Measurements from ENCODE around the gene CENPP. TPM values are rescaled to one million over a fixed set of nuclear protein-coding genes. Genes with fewer than 3 reads are reported as not detected.

Gene CENPP
- total RNA-seq, 4 donors from 2014 or later: 2.9 to 8.3 (median 4.9) TPM

GRCh38 chr9:92474587-92474986, 148.8 kb downstream of the CENPP start:
- WGBS, 2 donors (ENCODE audit: low coverage in 1 of 2): 86 to 91% methylated on average over 3 of the region's 3 CpGs
- TF ChIP-seq POLR2A (IDR thresholded peaks at IDR 0.05) (no peak), POLR2AphosphoS5 (IDR thresholded peaks at IDR 0.05) (no peak), CTCF (IDR thresholded peaks at IDR 0.05) (no peak), EP300 (IDR thresholded peaks at IDR 0.05) (no peak)
- no peaks in the 10 kb centered on the region for H3K36me3 ChIP-seq
- H3K9me3 ChIP-seq: no peaks in the 10 kb centered on the region
- peaks cover 0 to 12% (median 0%) of the 10 kb centered on the region in 3 donors for H3K4me1 ChIP-seq
- no peak for ATAC-seq
- no peak overlapping the region for H3K27ac ChIP-seq
- no peak overlapping the region for H3K4me3 ChIP-seq
- H3K27me3 ChIP-seq: no peaks in the 10 kb centered on the region

- no peaks in the 10 kb centered on the region for H3K27me3 ChIP-seq
- no peak overlapping the region for H3K4me3 ChIP-seq
- H3K27ac ChIP-seq: no peak overlapping the region
- no peak for ATAC-seq
- TF ChIP-seq EP300 (IDR thresholded peaks at IDR 0.05): no peak
- no peak for TF ChIP-seq POLR2AphosphoS5 (IDR thresholded peaks at IDR 0.05)
- no peak for TF ChIP-seq POLR2A (IDR thresholded peaks at IDR 0.05)
- TF ChIP-seq CTCF (IDR thresholded peaks at IDR 0.05): no peak
- H3K9me3 ChIP-seq: no peaks in the 10 kb centered on the region
- peaks cover 0 to 34% (median 11%) of the 10 kb centered on the region in 3 donors for H3K4me1 ChIP-seq
- H3K36me3 ChIP-seq: no peaks in the 10 kb centered on the region
- WGBS, 2 donors (ENCODE audit: low coverage in 1 of 2): 100% methylated on average over 1 of the region's 1 CpG
These were observed 151.2 kb downstream of the CENPP start for GRCh38 chr9:92476962-92477361.

GRCh38 chr9:92478783-92479182, 153.0 kb downstream of the CENPP start:
- TF ChIP-seq POLR2AphosphoS5 (IDR thresholded peaks at IDR 0.05): no peak
- no peak for TF ChIP-seq CTCF (IDR thresholded peaks at IDR 0.05)
- TF ChIP-seq EP300 (IDR thresholded peaks at IDR 0.05): no peak
- TF ChIP-seq POLR2A (IDR thresholded peaks at IDR 0.05): no peak
- Histone ChIP-seq H3K36me3 (no peaks in the 10 kb centered on the region), H3K27ac (peak overlapping the region in 2 of 4 donors; percentile 11 to 78), H3K27me3 (no peaks in the 10 kb centered on the region), H3K4me3 (no peak overlapping the region), H3K9me3 (no peaks in the 10 kb centered on the region), H3K4me1 (peaks cover 3 to 51% (median 11%) of the 10 kb centered on the region in 3 donors)
- 71 to 90% methylated on average over 2 to 7 of the region's 7 CpGs for WGBS, 2 donors (ENCODE audit: low coverage in 1 of 2)
- no peak for ATAC-seq

GRCh38 chr9:92479346-92479745, 153.6 kb downstream of the CENPP start:
- Histone ChIP-seq H3K4me3 (no peak overlapping the region), H3K9me3 (no peaks in the 10 kb centered on the region), H3K27ac (peak overlapping the region in 2 of 4 donors; percentile 76 to 78), H3K27me3 (no peaks in the 10 kb centered on the region), H3K36me3 (no peaks in the 10 kb centered on the region), H3K4me1 (peaks cover 5 to 57% (median 11%) of the 10 kb centered on the region in 3 donors)
- no peak for ATAC-seq
- TF ChIP-seq POLR2A (IDR thresholded peaks at IDR 0.05) (no peak), CTCF (IDR thresholded peaks at IDR 0.05) (no peak), POLR2AphosphoS5 (IDR thresholded peaks at IDR 0.05) (no peak), EP300 (IDR thresholded peaks at IDR 0.05) (no peak)

- Histone ChIP-seq H3K4me3 (peak overlapping the region in 1 of 2 donors; percentile 4), H3K27ac (peak overlapping the region; percentile 73 to 78 (median 75)), H3K4me1 (peaks cover 5 to 63% (median 11%) of the 10 kb centered on the region in 3 donors), H3K27me3 (no peaks in the 10 kb centered on the region), H3K36me3 (no peaks in the 10 kb centered on the region), H3K9me3 (no peaks in the 10 kb centered on the region)
- 13 to 42% methylated on average over 2 of the region's 2 CpGs for WGBS, 2 donors (ENCODE audit: low coverage in 1 of 2)
- no peak for ATAC-seq
- TF ChIP-seq POLR2AphosphoS5 (IDR thresholded peaks at IDR 0.05) (peak; percentile 20), CTCF (IDR thresholded peaks at IDR 0.05) (no peak)
These were observed 154.6 kb downstream of the CENPP start for GRCh38 chr9:92480291-92480771.

Data from gastroesophageal sphincter (tissue), 4 donors.